Spinal cord (tissue), 10 donors: ENCODE data around the gene RBM26. TPM values are rescaled to one million over a fixed set of nuclear protein-coding genes. Genes with fewer than 3 reads are reported as not detected.

Experiments
- DNase-seq, 6 donors: peaks; one replicate each; pipeline versions ENCODE4 v3.0.0 to v3.0.0-alpha.2; 2013 to 2015; ENCODE audit warnings: low spot score in 6 of 6, low read depth in 4 of 6
- H3K27ac ChIP-seq: one replicate; pipeline ENCODE4 v1.5.1; 2013; ENCODE audit warnings: low read depth, low read length, control low read depth
- H3K27me3 ChIP-seq: one replicate; pipeline ENCODE4 v1.6.1; 2013; ENCODE audit warnings: low read length; ENCODE audit not compliant: control insufficient read depth, insufficient read depth
- H3K36me3 ChIP-seq: one replicate; pipeline ENCODE4 v1.6.1; 2013; ENCODE audit warnings: low read length; ENCODE audit not compliant: control insufficient read depth, insufficient read depth
- H3K4me1 ChIP-seq: one replicate; pipeline ENCODE4 v1.6.1; 2013; ENCODE audit warnings: low read length; ENCODE audit not compliant: control insufficient read depth, insufficient read depth
- H3K4me3 ChIP-seq: one replicate; pipeline ENCODE4 v1.5.1; 2013; ENCODE audit warnings: low read depth, low read length, control low read depth
- H3K9me3 ChIP-seq: one replicate; pipeline ENCODE4 v1.6.1; 2013; ENCODE audit warnings: low read length; ENCODE audit not compliant: control insufficient read depth, insufficient read depth
- WGBS: methylation state at CpG from one replicate; pipeline ENCODE4 v1.1.5; 2013; ENCODE audit warnings: missing lambda C conversion rate; ENCODE audit not compliant: insufficient coverage; 5-methylcytosine and 5-hydroxymethylcytosine counted together
- polyA plus RNA-seq, 2 donors: library from polyadenylated mRNA; unstranded; fragments of 120-200 nt; gene quantifications; one replicate each; pipeline ENCODE4 v1.2.1, GENCODE V29; 2013; ENCODE audit not compliant: insufficient read length in 2 of 2
- total RNA-seq, 2 donors: library from RNA; depleted of rRNA in 1 of 2; stranded (reverse); fragments of 120-200 nt in 1 of 2; fragments of >200 nt in 1 of 2; gene quantifications; one replicate each; pipeline versions ENCODE4 v1.2.3 to v1.2.4, GENCODE V29; 2013 to 2014
- donor health status: healthy.

Gene RBM26
- total and polyA plus RNA-seq, 4 donors: 37.9 to 70.2 (median 61.3) TPM

- 0% methylated on average over 16 of the region's 19 CpGs for WGBS
- no peaks in the 10 kb centered on the region for H3K9me3 ChIP-seq
- H3K4me1 ChIP-seq: no peaks in the 10 kb centered on the region
- no peaks in the 10 kb centered on the region for H3K27me3 ChIP-seq
- no peaks in the 10 kb centered on the region for H3K36me3 ChIP-seq
- peak overlapping the region; percentile 91 for H3K4me3 ChIP-seq
- peak overlapping the region; percentile 98 for H3K27ac ChIP-seq
- DNase-seq: peak in 2 of 6 donors; percentile 19 to 59
Measured at GRCh38 chr13:79405501-79405830, 589 bp downstream of the RBM26 start.

DNA sequence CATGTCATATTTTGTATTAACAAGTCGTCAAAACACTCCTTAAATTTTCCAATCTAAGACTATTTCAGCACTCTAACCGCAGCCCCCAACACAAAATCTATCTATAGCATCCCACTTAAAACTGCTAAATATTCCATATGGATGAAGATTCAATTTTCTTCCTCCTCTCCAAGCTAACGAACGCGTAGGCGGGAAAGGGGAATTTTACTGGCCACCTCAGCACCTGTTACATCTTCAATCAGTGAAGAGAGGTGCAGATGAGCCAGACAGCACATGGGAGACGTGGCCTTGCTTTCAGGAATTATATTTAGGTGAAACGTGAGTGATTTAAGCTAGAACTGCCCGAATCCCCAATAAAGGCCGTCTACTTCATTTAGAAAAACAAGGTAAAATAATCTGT is 1.1 kb downstream of the RBM26 start:
- DNase-seq: peak in 2 of 6 donors; percentile 16 to 42
- no peaks in the 10 kb centered on the region for H3K9me3 ChIP-seq
- H3K27me3 ChIP-seq: no peaks in the 10 kb centered on the region
- H3K4me1 ChIP-seq: no peaks in the 10 kb centered on the region
- WGBS: 14% methylated on average over 2 of the region's 10 CpGs
- H3K4me3 ChIP-seq: peak overlapping the region; percentile 91
- H3K27ac ChIP-seq: peak overlapping the region; percentile 98
- H3K36me3 ChIP-seq: no peaks in the 10 kb centered on the region

DNA sequence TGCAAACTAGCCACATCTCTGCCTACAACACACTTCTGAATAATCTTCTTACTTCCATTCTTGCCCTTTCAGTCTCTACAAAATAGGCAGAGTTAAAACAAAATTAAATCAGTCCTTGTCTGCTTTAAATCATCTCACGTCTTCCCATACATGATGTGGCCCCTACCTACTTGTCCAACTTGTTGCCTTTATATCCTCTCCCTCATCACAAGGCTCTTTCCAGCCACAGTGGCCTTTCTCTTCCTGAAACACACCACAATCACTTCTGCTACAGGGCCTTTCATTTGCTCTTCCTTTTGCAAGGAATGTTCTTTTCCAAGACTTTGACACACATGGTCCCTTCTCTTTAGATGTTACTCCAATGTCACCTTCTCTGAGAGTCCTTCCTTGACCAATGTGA is 1.7 kb downstream of the RBM26 start:
- Histone ChIP-seq H3K9me3 (no peaks in the 10 kb centered on the region), H3K27ac (no peak overlapping the region), H3K27me3 (no peaks in the 10 kb centered on the region), H3K4me3 (peak overlapping the region; percentile 91), H3K36me3 (no peaks in the 10 kb centered on the region), H3K4me1 (no peaks in the 10 kb centered on the region)
- no peak for DNase-seq
- WGBS: 17% methylated on average over 1 of the region's 1 CpG

- no CpG with 5 or more reads among the region's 4 CpGs for WGBS
- no peaks in the 10 kb centered on the region for H3K36me3 ChIP-seq
- no peaks in the 10 kb centered on the region for H3K4me1 ChIP-seq
- no peaks in the 10 kb centered on the region for H3K27me3 ChIP-seq
- no peaks in the 10 kb centered on the region for H3K9me3 ChIP-seq
- peak overlapping the region; percentile 1 for H3K4me3 ChIP-seq
- no peak overlapping the region for H3K27ac ChIP-seq
- DNase-seq: peak in 1 of 6 donors; percentile 21
Measured at GRCh38 chr13:79403113-79403512, 2.9 kb downstream of the RBM26 start.

DNA sequence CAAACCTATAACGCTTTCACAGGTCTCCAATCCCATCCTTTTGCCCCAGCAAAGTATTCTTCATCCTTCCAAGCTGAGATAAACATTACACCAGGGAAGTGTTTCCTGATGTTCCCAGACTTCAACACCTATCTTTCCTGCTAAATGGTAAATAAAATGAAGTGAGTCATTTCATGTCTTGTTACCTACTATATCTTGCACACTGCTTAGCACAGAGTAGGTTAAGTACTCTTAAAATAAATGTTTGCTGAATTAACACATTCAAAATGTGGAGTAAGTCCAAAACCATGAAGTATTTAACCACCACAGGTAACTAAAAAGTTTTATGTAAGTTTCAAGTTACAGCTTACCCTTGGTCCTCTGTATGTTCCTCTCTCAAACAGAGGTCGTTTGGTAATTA is 3.4 kb downstream of the RBM26 start:
- no peak overlapping the region for H3K4me3 ChIP-seq
- WGBS: 71% methylated on average over 1 of the region's 2 CpGs

DNA sequence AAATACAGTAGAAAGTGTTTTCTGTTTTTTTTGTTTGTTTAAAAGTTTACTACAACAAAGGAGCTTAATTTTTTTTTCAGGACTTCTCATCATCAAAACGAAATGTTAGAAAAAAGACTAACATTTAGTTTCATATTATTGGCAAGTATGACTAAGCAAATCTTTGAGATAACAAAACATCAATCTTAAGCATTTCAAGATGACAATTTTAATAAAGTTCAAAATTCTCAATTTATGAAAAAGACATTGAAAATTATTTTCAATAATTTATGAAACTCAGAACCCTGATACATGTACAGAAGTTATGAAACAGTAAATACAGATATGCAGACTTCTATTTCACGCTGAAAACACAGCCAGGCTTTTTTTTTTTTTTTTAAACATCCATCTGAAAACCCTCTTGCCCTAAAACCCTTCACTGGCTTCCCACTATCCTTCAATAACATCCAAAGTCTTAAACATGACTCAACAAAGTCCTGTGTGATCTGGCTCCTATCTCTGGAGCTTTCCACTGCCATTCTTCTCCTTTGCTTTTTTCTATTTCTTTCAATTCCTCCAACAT is 3.9 kb downstream of the RBM26 start:
- Histone ChIP-seq H3K4me3 (no peak overlapping the region), H3K9me3 (no peaks in the 10 kb centered on the region), H3K4me1 (no peaks in the 10 kb centered on the region), H3K36me3 (no peaks in the 10 kb centered on the region), H3K27me3 (no peaks in the 10 kb centered on the region), H3K27ac (no peak overlapping the region)
- 100% methylated on average over 1 of the region's 2 CpGs for WGBS
- no peak for DNase-seq

More for the DNA sequence above, 3.4 kb downstream of the RBM26 start:
- DNase-seq: no peak
- Histone ChIP-seq H3K36me3 (no peaks in the 10 kb centered on the region), H3K27ac (no peak overlapping the region), H3K9me3 (no peaks in the 10 kb centered on the region), H3K4me1 (no peaks in the 10 kb centered on the region), H3K27me3 (no peaks in the 10 kb centered on the region)

GRCh38 chr13:79401259-79402070 is 4.6 kb downstream of the RBM26 start:
- H3K36me3 ChIP-seq: peaks cover 4% of the 10 kb centered on the region
- H3K27ac ChIP-seq: no peak overlapping the region
- WGBS: no CpG with 5 or more reads among the region's 2 CpGs
- no peaks in the 10 kb centered on the region for H3K9me3 ChIP-seq
- H3K27me3 ChIP-seq: no peaks in the 10 kb centered on the region
- no peak for DNase-seq
- H3K4me1 ChIP-seq: no peaks in the 10 kb centered on the region
- no peak overlapping the region for H3K4me3 ChIP-seq

GRCh38 chr13:79398915-79399314 is 7.1 kb downstream of the RBM26 start:
- Histone ChIP-seq H3K27me3 (no peaks in the 10 kb centered on the region), H3K36me3 (peaks cover 4% of the 10 kb centered on the region), H3K4me3 (no peak overlapping the region), H3K4me1 (no peaks in the 10 kb centered on the region), H3K27ac (no peak overlapping the region), H3K9me3 (peaks cover 4% of the 10 kb centered on the region)
- DNase-seq: no peak
- no CpG with 5 or more reads among the region's 1 CpG for whole genome bisulfite sequencing

DNA sequence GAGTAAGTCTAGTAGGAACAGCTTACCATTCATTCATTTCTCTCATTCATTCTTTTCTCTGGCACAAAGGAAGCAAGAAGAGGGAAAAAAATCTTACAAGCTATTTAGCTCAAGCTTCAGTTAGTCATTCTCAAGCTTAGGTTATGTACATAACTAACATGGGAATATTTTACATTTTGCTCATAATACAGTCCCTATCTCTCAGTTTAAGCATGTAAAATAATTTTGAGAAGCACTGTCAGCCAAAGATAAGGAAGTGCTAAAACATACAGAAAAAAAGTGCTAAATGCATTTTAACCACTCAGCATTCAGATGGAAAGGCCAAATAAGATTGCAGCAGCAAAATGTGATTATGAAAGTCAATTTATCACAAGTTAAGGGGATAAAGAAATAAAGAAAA is 7.9 kb downstream of the RBM26 start:
- Histone ChIP-seq H3K27me3 (no peaks in the 10 kb centered on the region), H3K4me1 (no peaks in the 10 kb centered on the region), H3K36me3 (peaks cover 7% of the 10 kb centered on the region), H3K27ac (no peak overlapping the region), H3K9me3 (peaks cover 4% of the 10 kb centered on the region), H3K4me3 (no peak overlapping the region)
- peak in 1 of 6 donors; percentile 28 for DNase-seq

DNA sequence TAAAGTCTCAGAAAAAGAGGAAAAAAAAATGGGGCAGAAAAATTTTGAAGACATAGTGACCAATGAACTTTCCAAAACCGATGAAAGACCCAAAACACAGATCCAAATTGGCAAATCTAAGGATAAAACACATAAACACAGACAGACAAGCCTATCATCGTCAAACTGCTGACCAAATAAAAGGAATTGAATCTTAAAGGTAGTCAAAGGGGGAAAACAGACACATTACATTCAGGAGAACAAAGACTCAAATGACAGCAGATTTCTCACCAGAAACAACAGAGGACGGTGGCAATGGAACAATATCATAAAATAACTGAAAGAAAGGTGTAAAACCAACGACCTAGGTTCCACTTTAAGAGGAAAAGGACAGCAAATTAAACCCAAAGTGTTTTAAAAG is 10.2 kb downstream of the RBM26 start:
- no peak for DNase-seq
- Histone ChIP-seq H3K27ac (no peak overlapping the region), H3K4me1 (no peaks in the 10 kb centered on the region), H3K36me3 (peaks cover 7% of the 10 kb centered on the region), H3K27me3 (no peaks in the 10 kb centered on the region), H3K9me3 (peaks cover 4% of the 10 kb centered on the region), H3K4me3 (no peak overlapping the region)
- WGBS: 100% methylated on average over 1 of the region's 4 CpGs
